ENCODE data around the gene CNTLN.

Gene CNTLN

GRCh38 chr9:17315341-17315740, 180.5 kb downstream of the CNTLN start:
- DNase-seq (ENCODE audit: low read depth, low spot score): no peak
- ChIA-PET CTCF (no interaction called here), POLR2A (no interaction called here)
- TF ChIP-seq CTCF (IDR thresholded peaks at IDR 0.05; ENCODE audit: insufficient read depth, low read length, missing control alignments): no peak
- H3K4me3 ChIP-seq (ENCODE audit: low read depth, low read length): no peak overlapping the region

- H3K4me3 ChIP-seq (ENCODE audit: low read depth, low read length): no peak overlapping the region
- DNase-seq (ENCODE audit: low read depth, low spot score): no peak
- POLR2A ChIA-PET: no interaction called here
- TF ChIP-seq CTCF (IDR thresholded peaks at IDR 0.05; ENCODE audit: insufficient read depth, low read length, missing control alignments): no peak
- CTCF ChIA-PET: no interaction called here
These were observed 184.0 kb downstream of the CNTLN start for GRCh38 chr9:17318821-17319320.

- ChIA-PET CTCF (no interaction called here), POLR2A (no interaction called here)
- no peak for TF ChIP-seq CTCF (IDR thresholded peaks at IDR 0.05; ENCODE audit: insufficient read depth, low read length, missing control alignments)
- H3K4me3 ChIP-seq (ENCODE audit: low read depth, low read length): no peak overlapping the region
- no peak for DNase-seq (ENCODE audit: low read depth, low spot score)
These were observed 185.0 kb downstream of the CNTLN start for GRCh38 chr9:17319864-17320263.

GRCh38 chr9:17322882-17323864, 188.3 kb downstream of the CNTLN start:
- no peak for DNase-seq (ENCODE audit: low read depth, low spot score)
- H3K4me3 ChIP-seq (ENCODE audit: low read depth, low read length): no peak overlapping the region
- ChIA-PET POLR2A (no interaction called here), CTCF (interaction anchor here (1.3 kb wide), 1 partner anchor 11 kb away, joined by 3 read pairs; no protein-coding TSS in a partner anchor)
- TF ChIP-seq CTCF (IDR thresholded peaks at IDR 0.05; ENCODE audit: insufficient read depth, low read length, missing control alignments): no peak

GRCh38 chr9:17328331-17328730, 193.5 kb downstream of the CNTLN start:
- no peak for TF ChIP-seq CTCF (IDR thresholded peaks at IDR 0.05; ENCODE audit: insufficient read depth, low read length, missing control alignments)
- no peak overlapping the region for H3K4me3 ChIP-seq (ENCODE audit: low read depth, low read length)
- no peak for DNase-seq (ENCODE audit: low read depth, low spot score)
- CTCF ChIA-PET: no interaction called here
- POLR2A ChIA-PET: no interaction called here

GRCh38 chr9:17330097-17330496, 195.3 kb downstream of the CNTLN start:
- no peak for DNase-seq (ENCODE audit: low read depth, low spot score)
- CTCF ChIA-PET: no interaction called here

More at GRCh38 chr9:17330097-17330496, 195.3 kb downstream of the CNTLN start:
- POLR2A ChIA-PET: no interaction called here
- H3K4me3 ChIP-seq (ENCODE audit: low read depth, low read length): no peak overlapping the region
- no peak for TF ChIP-seq CTCF (IDR thresholded peaks at IDR 0.05; ENCODE audit: insufficient read depth, low read length, missing control alignments)
